Activated naive CD4-positive, alpha-beta T cell treated with anti-CD3 and anti-CD28 coated beads for 36 hours (primary cell): ENCODE measurements around the gene DDX47. TPM values are rescaled to one million over a fixed set of nuclear protein-coding genes. Genes with fewer than 3 reads are reported as not detected.
"Not testable (repeated sequence)": the region's sequence is repeated elsewhere in the genome, so short reads cannot be mapped to it uniquely, and the experiment has no call there.

ENCODE experiments used
- CTCF ChIA-PET: fragments of 350-600 bp; sonication (Branson Sonifier 250); formaldehyde crosslinking; loops from one replicate; lab custom pipeline; 2021; ENCODE audit warnings: antibody characterized with exemption; lab: Charles Lee
- DNase-seq: peaks from one replicate; pipeline ENCODE4 v3.0.0-alpha.2; 2020
- H3K27ac Mint-ChIP-seq: one replicate; pipeline ENCODE4 v1.8.0; 2021; ENCODE audit warnings: mild to moderate bottlenecking, mixed read lengths
- H3K27me3 Mint-ChIP-seq: one replicate; pipeline ENCODE4 v1.8.0; 2021; ENCODE audit warnings: low read depth, mixed read lengths
- H3K36me3 Mint-ChIP-seq: one replicate; pipeline ENCODE4 v1.8.0; 2021; ENCODE audit warnings: low read depth, mixed read lengths
- H3K4me1 Mint-ChIP-seq: one replicate; pipeline ENCODE4 v1.8.0; 2021; ENCODE audit warnings: low read depth, mixed read lengths
- H3K4me3 Mint-ChIP-seq: one replicate; pipeline ENCODE4 v1.8.0; 2021; ENCODE audit warnings: mild to moderate bottlenecking, moderate library complexity, mixed read lengths
- H3K9me3 Mint-ChIP-seq: one replicate; pipeline ENCODE4 v1.8.0; 2021; ENCODE audit warnings: mixed read lengths
- intact Hi-C: fragments of 100-400 bp; cut with micrococcal nuclease; formaldehyde crosslinking; loops from one replicate; pipeline ENCODE4 v1.15.1; 2023
- total RNA-seq, 2 experiments: library from RNA; stranded (reverse); gene quantifications; one replicate each; pipeline ENCODE4 v1.2.3, GENCODE V29; 2021

DDX47 gene
- total RNA-seq, 2 experiments from 2014 or later: 86.6 to 87.3 TPM

DNA sequence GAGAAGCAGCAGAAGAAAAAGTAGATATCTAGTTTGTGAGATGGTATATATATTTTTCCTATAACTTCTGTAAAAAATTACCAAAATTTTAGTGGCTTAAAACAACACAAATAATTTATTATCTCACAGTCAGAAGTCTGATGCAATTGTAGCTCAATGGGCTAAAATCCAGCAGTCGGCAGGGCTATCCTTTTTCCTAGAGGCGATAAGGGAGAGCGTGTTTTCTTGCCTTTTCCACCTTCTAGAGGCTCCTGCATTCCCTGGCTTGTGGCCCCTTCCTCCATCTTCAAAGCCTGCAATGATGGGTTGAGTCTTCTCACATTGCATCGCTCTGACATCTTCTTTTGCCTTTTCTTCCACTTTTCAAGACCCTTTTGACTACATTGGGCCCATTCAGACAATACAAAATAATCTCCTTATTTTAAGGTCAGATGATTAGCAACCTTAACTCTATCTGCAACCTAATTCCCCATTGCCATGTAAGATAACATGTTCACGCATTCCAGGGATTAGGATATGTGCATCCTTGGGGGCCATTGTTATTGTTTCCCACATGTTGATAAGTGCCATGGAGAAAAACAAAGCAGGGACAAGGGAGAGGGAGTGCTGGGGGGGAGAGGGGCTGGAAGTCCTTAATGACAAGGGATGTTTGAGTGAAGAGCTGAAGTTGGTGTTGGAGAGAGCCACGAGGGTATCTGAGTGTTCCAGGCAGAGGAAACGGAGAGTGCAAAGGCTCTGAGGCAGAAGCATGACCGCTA lies 13.8 kb upstream of the DDX47 start:
- intact Hi-C loops: no loop called here

DNA sequence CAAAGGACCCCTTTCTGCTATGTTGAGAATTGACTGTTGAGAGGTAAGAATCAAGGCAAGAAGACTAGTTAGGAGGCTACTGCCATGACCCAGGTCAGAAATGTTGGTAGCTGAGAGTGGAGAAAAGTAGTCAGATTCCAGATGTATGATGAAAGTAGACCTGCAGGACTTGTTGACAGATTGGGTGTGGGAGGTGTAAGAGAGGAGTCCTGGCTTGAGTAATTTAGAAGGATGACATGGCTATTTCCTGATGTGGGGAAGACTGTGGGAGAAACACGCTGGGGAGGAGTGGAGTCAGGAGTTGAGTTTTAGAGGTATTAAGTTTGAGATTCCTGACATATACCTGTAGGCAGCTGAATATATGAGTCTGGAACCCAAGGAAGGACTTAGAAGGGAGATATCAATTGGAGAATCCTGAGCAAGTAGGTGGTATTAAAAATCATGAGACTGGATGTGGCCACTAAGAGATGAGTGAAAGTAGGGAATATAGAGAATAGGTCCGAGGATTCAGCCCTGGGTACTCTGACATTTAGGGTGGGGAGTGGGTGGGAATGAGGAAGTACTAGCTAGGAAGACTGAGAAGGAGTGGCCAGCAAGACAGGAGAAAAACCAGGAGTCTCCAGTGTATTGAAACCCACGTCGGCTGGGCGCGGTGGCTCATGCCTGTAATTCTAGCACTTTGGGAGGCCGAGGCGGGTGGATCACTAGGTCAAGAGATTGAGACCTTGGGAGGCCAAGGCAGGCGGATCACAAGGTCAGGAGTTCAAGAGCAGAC lies 12.6 kb upstream of the DDX47 start:
- H3K4me1 Mint-ChIP-seq: peaks cover 34% of the 10 kb centered on the region
- H3K9me3 Mint-ChIP-seq: no peaks in the 10 kb centered on the region
- H3K27me3 Mint-ChIP-seq: no peaks in the 10 kb centered on the region
- H3K36me3 Mint-ChIP-seq: no peaks in the 10 kb centered on the region
- H3K27ac Mint-ChIP-seq: no peak overlapping the region
- no peak overlapping the region for H3K4me3 Mint-ChIP-seq
- DNase-seq: no peak
- CTCF ChIA-PET: interaction anchor here (0.7 to 1.9 kb wide), 2 partner anchors 13 to 325 kb away, joined by 3 to 7 read pairs; no protein-coding TSS in a partner anchor
- intact Hi-C loops: no loop called here

More for the DNA sequence above, 13.8 kb upstream of the DDX47 start:
- H3K4me3 Mint-ChIP-seq: no peak overlapping the region
- H3K27me3 Mint-ChIP-seq: no peaks in the 10 kb centered on the region
- H3K9me3 Mint-ChIP-seq: no peaks in the 10 kb centered on the region
- no peaks in the 10 kb centered on the region for H3K36me3 Mint-ChIP-seq
- CTCF ChIA-PET: interaction anchor here (0.7 to 1.9 kb wide), 3 partner anchors 10 to 677 kb away, joined by 3 to 7 read pairs (median 4); no protein-coding TSS in a partner anchor
- DNase-seq: no peak
- H3K4me1 Mint-ChIP-seq: peaks cover 28% of the 10 kb centered on the region
- no peak overlapping the region for H3K27ac Mint-ChIP-seq

DNA sequence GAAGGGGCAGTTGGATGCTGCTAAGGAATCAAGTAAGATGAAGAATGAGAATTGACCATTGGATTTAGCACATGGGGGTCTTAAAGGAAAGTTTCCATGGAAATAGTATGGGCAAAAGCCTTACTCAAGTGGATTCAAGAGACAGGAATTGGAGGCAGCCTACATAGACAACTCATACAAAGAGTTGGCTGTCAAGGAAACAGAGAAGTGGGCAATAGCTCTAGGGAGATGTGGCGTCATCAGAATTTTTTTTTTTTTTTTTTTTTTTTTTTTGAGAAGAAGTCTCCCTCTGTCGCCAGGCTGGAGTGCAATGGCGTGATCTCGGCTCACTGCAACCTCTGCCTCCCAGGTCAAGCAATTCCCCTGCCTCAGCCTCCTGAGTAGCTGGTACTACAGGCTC lies 11.5 kb upstream of the DDX47 start:
- DNase-seq, CTCF ChIA-PET: not testable (repeated sequence)

DNA sequence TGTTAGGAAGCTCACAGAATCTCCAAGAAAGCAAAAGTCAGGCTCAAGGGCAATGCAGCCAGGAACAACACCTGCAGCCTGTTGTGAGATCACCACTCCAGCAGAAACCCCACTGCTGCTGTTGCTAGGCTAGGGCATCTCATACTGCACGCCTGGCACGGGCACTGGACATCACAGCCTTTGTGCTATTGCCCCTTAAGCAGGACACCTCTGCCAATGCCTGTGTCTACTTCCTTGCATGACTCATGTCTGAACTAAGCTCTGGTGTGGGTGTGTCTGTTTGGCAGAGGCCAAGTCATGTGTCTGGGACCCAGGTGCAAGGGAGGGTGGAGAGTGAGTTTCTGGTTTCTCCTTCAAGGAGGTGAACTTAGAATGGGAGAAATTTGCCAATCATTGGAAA lies 10.0 kb upstream of the DDX47 start:
- peaks cover 53% of the 10 kb centered on the region for H3K4me1 Mint-ChIP-seq

More for the DNA sequence above, 11.5 kb upstream of the DDX47 start:
- H3K9me3 Mint-ChIP-seq, H3K4me3 Mint-ChIP-seq, H3K27ac Mint-ChIP-seq, H3K36me3 Mint-ChIP-seq, intact Hi-C loops, H3K27me3 Mint-ChIP-seq: not testable (repeated sequence)
- H3K4me1 Mint-ChIP-seq: peaks cover 39% of the 10 kb centered on the region

GRCh38 chr12:12804011-12804410 lies 9.1 kb upstream of the DDX47 start:
- DNase-seq: no peak
- intact Hi-C loops: no loop called here
- H3K36me3 Mint-ChIP-seq: no peaks in the 10 kb centered on the region
- no peaks in the 10 kb centered on the region for H3K9me3 Mint-ChIP-seq
- CTCF ChIA-PET: interaction anchor here (1.1 to 5.3 kb wide), 3 partner anchors 9 to 408 kb away, joined by 3 to 36 read pairs (median 6); partner anchors contain the start of gene DDX47
- no peak overlapping the region for H3K27ac Mint-ChIP-seq
- H3K4me1 Mint-ChIP-seq: peaks cover 61% of the 10 kb centered on the region
- no peak overlapping the region for H3K4me3 Mint-ChIP-seq
- no peaks in the 10 kb centered on the region for H3K27me3 Mint-ChIP-seq

More for the DNA sequence above, 10.0 kb upstream of the DDX47 start:
- no peak overlapping the region for H3K27ac Mint-ChIP-seq
- no peaks in the 10 kb centered on the region for H3K36me3 Mint-ChIP-seq
- no peak overlapping the region for H3K4me3 Mint-ChIP-seq
- CTCF ChIA-PET: interaction anchor here (0.7 to 5.3 kb wide), 3 partner anchors 10 to 60 kb away, joined by 4 to 36 read pairs (median 6); partner anchors contain the start of gene DDX47
- intact Hi-C loops: no loop called here
- no peaks in the 10 kb centered on the region for H3K27me3 Mint-ChIP-seq
- H3K9me3 Mint-ChIP-seq: no peaks in the 10 kb centered on the region
- DNase-seq: peak; percentile 61

DNA sequence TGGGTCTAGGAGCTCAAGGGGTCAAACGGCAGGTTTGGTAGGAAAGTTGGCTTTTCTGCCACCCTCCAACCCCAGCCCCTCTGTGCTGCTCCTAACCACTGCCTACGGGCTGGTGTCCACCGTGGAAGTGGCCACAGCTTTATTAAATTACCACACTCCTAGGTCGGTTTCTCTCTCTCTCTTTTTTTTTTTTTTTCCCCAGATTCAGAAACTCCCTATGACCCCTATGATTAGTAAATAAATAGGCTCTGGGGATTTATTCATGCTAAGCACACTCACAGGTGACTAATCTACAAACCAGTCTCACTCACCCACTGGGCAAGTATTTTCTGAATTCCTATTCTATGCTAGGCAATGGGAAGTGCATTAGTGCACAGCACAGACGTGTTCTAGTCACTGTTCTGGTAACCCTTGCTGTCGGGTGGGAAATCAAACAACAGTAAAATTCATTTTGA lies 8.7 kb upstream of the DDX47 start:
- intact Hi-C loops: no loop called here
- H3K4me3 Mint-ChIP-seq: no peak overlapping the region
- CTCF ChIA-PET: interaction anchor here (1.1 to 5.3 kb wide), 2 partner anchors 15 to 408 kb away, joined by 3 to 36 read pairs; no protein-coding TSS in a partner anchor
- no peaks in the 10 kb centered on the region for H3K9me3 Mint-ChIP-seq
- no peaks in the 10 kb centered on the region for H3K27me3 Mint-ChIP-seq
- H3K4me1 Mint-ChIP-seq: peaks cover 66% of the 10 kb centered on the region
- H3K27ac Mint-ChIP-seq: no peak overlapping the region
- no peaks in the 10 kb centered on the region for H3K36me3 Mint-ChIP-seq
- DNase-seq: no peak

GRCh38 chr12:12806784-12807516 lies 6.2 kb upstream of the DDX47 start:
- intact Hi-C loops: no loop called here
- Mint-ChIP-seq H3K27ac (peak overlapping the region; percentile 77), H3K36me3 (no peaks in the 10 kb centered on the region), H3K4me1 (peaks cover 59% of the 10 kb centered on the region), H3K9me3 (no peaks in the 10 kb centered on the region), H3K27me3 (no peaks in the 10 kb centered on the region), H3K4me3 (no peak overlapping the region)
- CTCF ChIA-PET: interaction anchor here (0.9 to 5.3 kb wide), 3 partner anchors 17 to 405 kb away, joined by 4 to 36 read pairs (median 4); no protein-coding TSS in a partner anchor
- no peak for DNase-seq

GRCh38 chr12:12807517-12807903 lies 5.6 kb upstream of the DDX47 start:
- Mint-ChIP-seq H3K27ac (peak overlapping the region; percentile 77), H3K4me1 (peaks cover 55% of the 10 kb centered on the region)
- H3K36me3 Mint-ChIP-seq, H3K4me3 Mint-ChIP-seq, intact Hi-C loops, H3K27me3 Mint-ChIP-seq, DNase-seq, H3K9me3 Mint-ChIP-seq: not testable (repeated sequence)
- CTCF ChIA-PET: interaction anchor here (0.9 to 5.3 kb wide), 2 partner anchors 18 to 404 kb away, joined by 4 to 36 read pairs; no protein-coding TSS in a partner anchor

GRCh38 chr12:12807970-12808702 lies 5.0 kb upstream of the DDX47 start:
- H3K4me1 Mint-ChIP-seq: peaks cover 56% of the 10 kb centered on the region
- CTCF ChIA-PET: interaction anchor here (2.0 to 5.3 kb wide), 2 partner anchors 19 to 20 kb away, joined by 10 to 36 read pairs; no protein-coding TSS in a partner anchor
- peaks cover under 1% of the 10 kb centered on the region for H3K36me3 Mint-ChIP-seq
- peak overlapping the region; percentile 65 for H3K4me3 Mint-ChIP-seq
- intact Hi-C loops: loop anchor here (1.0 to 2.0 kb wide), 7 partner anchors 20 to 293 kb away; no protein-coding TSS in a partner anchor
- H3K27me3 Mint-ChIP-seq: no peaks in the 10 kb centered on the region
- H3K27ac Mint-ChIP-seq: peak overlapping the region; percentile 94
- no peaks in the 10 kb centered on the region for H3K9me3 Mint-ChIP-seq
- peak; percentile 64 for DNase-seq

DNA sequence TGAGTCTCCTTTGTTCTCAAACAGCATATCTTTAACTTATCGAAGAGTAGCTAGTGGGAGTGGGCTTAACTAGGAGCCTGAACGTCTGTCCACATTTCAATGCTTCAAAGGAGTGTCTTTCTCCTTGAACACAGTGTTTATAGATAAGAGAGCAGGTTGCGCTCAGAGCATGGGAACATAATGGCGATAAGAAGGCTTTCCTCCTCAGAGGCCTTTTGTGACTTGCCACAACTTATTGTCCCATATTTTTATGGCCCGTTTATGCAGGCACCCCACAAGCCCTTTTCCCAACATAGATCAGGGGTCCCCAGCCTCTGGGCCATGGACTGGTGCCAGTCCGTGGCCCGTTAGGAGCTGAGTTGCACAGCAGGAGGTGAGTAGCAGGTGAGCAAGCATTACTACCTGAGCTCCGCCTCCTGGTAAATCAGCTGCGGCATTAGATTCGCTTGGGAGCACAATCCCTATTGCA lies 2.6 kb upstream of the DDX47 start:
- Mint-ChIP-seq H3K27ac (no peak overlapping the region), H3K9me3 (no peaks in the 10 kb centered on the region), H3K4me3 (no peak overlapping the region), H3K36me3 (peaks cover 13% of the 10 kb centered on the region), H3K4me1 (peaks cover 55% of the 10 kb centered on the region), H3K27me3 (no peaks in the 10 kb centered on the region)
- DNase-seq: no peak
- intact Hi-C loops: loop anchor here (5.0 kb wide), 2 partner anchors 232 to 453 kb away; partner anchors contain the start of genes BORCS5 and FAM234B
- CTCF ChIA-PET: interaction anchor here (1.0 to 4.4 kb wide), 2 partner anchors 18 to 22 kb away, joined by 4 to 36 read pairs; no protein-coding TSS in a partner anchor

DNA sequence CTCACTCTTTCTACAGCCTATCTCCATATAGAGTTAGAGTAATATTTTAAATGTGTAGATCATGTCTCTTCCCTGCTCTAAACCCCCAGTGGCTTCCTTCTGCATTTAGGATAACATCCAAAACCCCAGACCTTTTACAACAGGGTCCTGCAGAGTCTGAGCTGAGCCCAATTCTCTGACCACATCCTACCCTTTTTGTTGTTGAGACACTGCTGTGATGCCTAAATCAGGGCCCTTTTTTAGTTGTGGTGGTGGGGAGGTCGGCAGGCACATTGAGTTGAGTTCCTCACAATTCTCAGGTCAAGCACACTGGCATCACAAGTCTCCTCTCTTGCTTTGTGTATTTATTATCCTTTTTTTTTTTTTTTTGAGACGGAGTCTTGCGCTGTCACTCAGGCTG lies 1.8 kb upstream of the DDX47 start:
- CTCF ChIA-PET: interaction anchor here (1.0 to 4.4 kb wide), 2 partner anchors 18 to 23 kb away, joined by 4 to 36 read pairs; no protein-coding TSS in a partner anchor
- DNase-seq: no peak
- H3K27ac Mint-ChIP-seq: no peak overlapping the region
- intact Hi-C loops: loop anchor here (5.0 kb wide), 2 partner anchors 231 to 454 kb away; partner anchors contain the start of genes BORCS5 and FAM234B
- peaks cover 19% of the 10 kb centered on the region for H3K36me3 Mint-ChIP-seq
- H3K9me3 Mint-ChIP-seq: no peaks in the 10 kb centered on the region
- no peaks in the 10 kb centered on the region for H3K27me3 Mint-ChIP-seq
- peaks cover 57% of the 10 kb centered on the region for H3K4me1 Mint-ChIP-seq
- no peak overlapping the region for H3K4me3 Mint-ChIP-seq
